ENCODE results near the gene NCKAP5L. TPM values are rescaled to one million over a fixed set of nuclear protein-coding genes. Genes with fewer than 3 reads are reported as not detected.
"Not testable (repeated sequence)": the region's sequence is repeated elsewhere in the genome, so short reads cannot be mapped to it uniquely, and the experiment has no call there.

The NCKAP5L gene, protein sequence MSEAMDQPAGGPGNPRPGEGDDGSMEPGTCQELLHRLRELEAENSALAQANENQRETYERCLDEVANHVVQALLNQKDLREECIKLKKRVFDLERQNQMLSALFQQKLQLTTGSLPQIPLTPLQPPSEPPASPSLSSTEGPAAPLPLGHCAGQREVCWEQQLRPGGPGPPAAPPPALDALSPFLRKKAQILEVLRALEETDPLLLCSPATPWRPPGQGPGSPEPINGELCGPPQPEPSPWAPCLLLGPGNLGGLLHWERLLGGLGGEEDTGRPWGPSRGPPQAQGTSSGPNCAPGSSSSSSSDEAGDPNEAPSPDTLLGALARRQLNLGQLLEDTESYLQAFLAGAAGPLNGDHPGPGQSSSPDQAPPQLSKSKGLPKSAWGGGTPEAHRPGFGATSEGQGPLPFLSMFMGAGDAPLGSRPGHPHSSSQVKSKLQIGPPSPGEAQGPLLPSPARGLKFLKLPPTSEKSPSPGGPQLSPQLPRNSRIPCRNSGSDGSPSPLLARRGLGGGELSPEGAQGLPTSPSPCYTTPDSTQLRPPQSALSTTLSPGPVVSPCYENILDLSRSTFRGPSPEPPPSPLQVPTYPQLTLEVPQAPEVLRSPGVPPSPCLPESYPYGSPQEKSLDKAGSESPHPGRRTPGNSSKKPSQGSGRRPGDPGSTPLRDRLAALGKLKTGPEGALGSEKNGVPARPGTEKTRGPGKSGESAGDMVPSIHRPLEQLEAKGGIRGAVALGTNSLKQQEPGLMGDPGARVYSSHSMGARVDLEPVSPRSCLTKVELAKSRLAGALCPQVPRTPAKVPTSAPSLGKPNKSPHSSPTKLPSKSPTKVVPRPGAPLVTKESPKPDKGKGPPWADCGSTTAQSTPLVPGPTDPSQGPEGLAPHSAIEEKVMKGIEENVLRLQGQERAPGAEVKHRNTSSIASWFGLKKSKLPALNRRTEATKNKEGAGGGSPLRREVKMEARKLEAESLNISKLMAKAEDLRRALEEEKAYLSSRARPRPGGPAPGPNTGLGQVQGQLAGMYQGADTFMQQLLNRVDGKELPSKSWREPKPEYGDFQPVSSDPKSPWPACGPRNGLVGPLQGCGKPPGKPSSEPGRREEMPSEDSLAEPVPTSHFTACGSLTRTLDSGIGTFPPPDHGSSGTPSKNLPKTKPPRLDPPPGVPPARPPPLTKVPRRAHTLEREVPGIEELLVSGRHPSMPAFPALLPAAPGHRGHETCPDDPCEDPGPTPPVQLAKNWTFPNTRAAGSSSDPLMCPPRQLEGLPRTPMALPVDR (N-terminal part only)
- total RNA-seq (13.3 TPM), polyA plus RNA-seq (14.1 TPM)

- H3K4me1 ChIP-seq (ENCODE audit: insufficient read depth), result no peaks in the 10 kb centered on the region
- WGBS, result under 1% methylated on average over 61 of the region's 61 CpGs
- H3K27ac ChIP-seq (ENCODE audit: low read depth), result peak within 1 kb of the TSS; percentile 64
These were observed at the start of gene NCKAP5L for GRCh38 chr12:49828133-49829091. NCKAP5L (minus strand) TSS chr12:49828413; CDS start chr12:49804044, 24,369 bp downstream.

GRCh38 chr12:49877066-49877465 is 48.9 kb upstream of the NCKAP5L start:
- no peak for DNase-seq (ENCODE audit: extremely low spot score)

More at GRCh38 chr12:49828133-49829091, at the start of gene NCKAP5L:
- no peaks in the 10 kb centered on the region for H3K36me3 ChIP-seq (ENCODE audit: insufficient read depth)
- H3K4me3 ChIP-seq (ENCODE audit: low read depth, low read length), result peak within 1 kb of the TSS; percentile 93
- DNase-seq (ENCODE audit: extremely low spot score), result peak; percentile 92

GRCh38 chr12:49876070-49876469 is 47.9 kb upstream of the NCKAP5L start:
- 94% methylated on average over 3 of the region's 3 CpGs for WGBS
- Histone ChIP-seq H3K4me3 (ENCODE audit: low read depth, low read length) (no peak overlapping the region), H3K27ac (ENCODE audit: low read depth) (no peak overlapping the region), H3K36me3 (ENCODE audit: insufficient read depth) (no peaks in the 10 kb centered on the region), H3K4me1 (ENCODE audit: insufficient read depth) (no peaks in the 10 kb centered on the region)
- no peak for DNase-seq (ENCODE audit: extremely low spot score)

More at GRCh38 chr12:49877066-49877465, 48.9 kb upstream of the NCKAP5L start:
- 69% methylated on average over 5 of the region's 5 CpGs for WGBS
- Histone ChIP-seq H3K4me1 (ENCODE audit: insufficient read depth) (no peaks in the 10 kb centered on the region), H3K36me3 (ENCODE audit: insufficient read depth) (no peaks in the 10 kb centered on the region), H3K27ac (ENCODE audit: low read depth) (no peak overlapping the region), H3K4me3 (ENCODE audit: low read depth, low read length) (no peak overlapping the region)

- Histone ChIP-seq H3K4me3 (ENCODE audit: low read depth, low read length) (no peak overlapping the region), H3K27ac (ENCODE audit: low read depth) (no peak overlapping the region), H3K4me1 (ENCODE audit: insufficient read depth) (no peaks in the 10 kb centered on the region), H3K36me3 (ENCODE audit: insufficient read depth) (no peaks in the 10 kb centered on the region)
- 93% methylated on average over 9 of the region's 9 CpGs for whole genome bisulfite sequencing
- DNase-seq (ENCODE audit: extremely low spot score), result no peak
These were observed 47.0 kb upstream of the NCKAP5L start for GRCh38 chr12:49875115-49875720.

DNA sequence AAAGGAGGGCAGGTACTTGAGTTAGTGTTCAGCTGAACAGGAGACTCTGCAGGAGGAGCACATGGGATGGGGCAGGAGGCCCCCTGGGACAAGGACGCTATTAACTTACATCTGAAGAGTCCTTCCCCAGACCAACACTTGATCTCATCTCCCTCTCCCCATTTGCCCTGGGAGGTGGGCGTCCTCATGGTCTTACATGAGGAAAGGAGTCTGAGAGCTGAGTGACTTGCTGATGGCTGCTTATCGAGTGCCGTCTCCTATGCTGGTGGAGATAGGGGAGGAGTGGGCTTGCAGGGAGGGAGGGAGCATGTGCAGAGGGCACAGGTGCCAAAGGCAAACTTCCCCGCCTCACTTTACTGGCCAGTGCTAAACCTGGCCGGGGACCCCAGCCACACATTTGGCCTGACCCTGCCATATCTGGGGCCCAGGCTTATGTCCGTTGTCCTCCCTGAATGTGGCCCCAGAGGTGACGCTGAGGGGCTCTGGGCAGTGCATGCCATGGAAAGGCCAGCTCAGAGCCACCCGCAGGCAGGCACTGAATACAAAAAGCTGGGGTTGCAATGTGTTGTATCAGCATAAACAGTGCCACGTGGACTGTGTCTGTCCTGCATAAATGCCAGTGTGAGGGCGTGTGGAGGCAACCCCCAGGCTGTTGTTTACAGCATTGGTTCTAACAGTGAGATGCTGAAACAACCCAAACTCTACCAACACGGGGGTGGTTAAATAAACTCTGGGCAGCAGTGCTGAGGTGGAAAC is 46.1 kb upstream of the NCKAP5L start:
- Histone ChIP-seq H3K36me3 (ENCODE audit: insufficient read depth) (no peaks in the 10 kb centered on the region), H3K27ac (ENCODE audit: low read depth) (no peak overlapping the region), H3K4me1 (ENCODE audit: insufficient read depth) (no peaks in the 10 kb centered on the region), H3K4me3 (ENCODE audit: low read depth, low read length) (no peak overlapping the region)
- WGBS, result 79% methylated on average over 12 of the region's 12 CpGs
- DNase-seq (ENCODE audit: extremely low spot score), result no peak

DNA sequence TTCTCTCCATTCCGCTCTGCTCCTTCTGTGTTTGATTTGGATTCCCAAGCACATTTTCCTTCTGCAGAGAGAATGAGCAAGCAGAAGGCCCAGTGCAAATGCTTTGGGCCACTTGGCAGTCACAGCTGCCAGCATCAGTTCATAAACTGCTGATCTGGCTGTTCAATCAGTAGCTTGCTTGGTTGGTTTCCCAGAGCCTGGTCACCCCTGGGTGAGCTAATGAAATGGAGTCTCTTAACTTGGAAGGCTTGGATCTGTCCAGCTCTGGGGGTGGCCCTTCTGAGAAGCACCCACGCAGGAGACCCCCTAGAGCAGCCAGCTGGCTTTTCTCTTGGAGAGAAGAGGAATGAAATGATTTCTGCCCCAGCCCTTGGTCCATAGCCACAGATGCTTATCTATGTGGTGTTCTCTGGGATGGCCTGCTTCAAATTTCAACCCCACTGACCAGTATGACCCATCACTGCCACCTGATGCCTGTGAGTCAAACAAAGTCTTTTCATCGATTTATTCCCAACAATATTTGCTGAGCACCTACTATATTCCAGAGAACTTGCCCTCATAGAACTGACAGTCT is 45.2 kb upstream of the NCKAP5L start:
- Histone ChIP-seq H3K36me3 (ENCODE audit: insufficient read depth) (no peaks in the 10 kb centered on the region), H3K4me3 (ENCODE audit: low read depth, low read length) (no peak overlapping the region), H3K4me1 (ENCODE audit: insufficient read depth) (no peaks in the 10 kb centered on the region), H3K27ac (ENCODE audit: low read depth) (no peak overlapping the region)
- no peak for DNase-seq (ENCODE audit: extremely low spot score)
- WGBS, result 72% methylated on average over 3 of the region's 3 CpGs

- no peak for DNase-seq (ENCODE audit: extremely low spot score)
These were observed 44.6 kb upstream of the NCKAP5L start for GRCh38 chr12:49872781-49873181.

DNA sequence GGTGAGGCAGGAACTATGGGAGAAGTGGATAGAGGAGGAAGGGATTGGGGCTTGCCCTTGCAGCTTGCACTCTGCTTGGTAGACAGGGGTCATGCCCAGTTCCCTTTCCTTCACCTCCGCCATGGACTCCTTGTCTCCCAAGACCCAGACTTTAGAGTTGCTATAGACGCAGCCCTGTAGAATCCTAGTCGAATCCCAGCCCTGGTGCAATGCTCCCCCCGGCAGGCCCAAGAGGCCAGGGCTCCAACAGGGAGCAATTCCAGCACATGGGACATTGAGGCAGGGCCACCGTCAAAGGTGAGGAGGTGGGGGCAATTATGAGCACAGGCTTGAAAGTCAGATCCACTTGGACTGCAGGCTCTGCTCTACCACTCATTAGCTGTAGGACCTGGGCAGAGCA is 44.2 kb upstream of the NCKAP5L start:
- no peak overlapping the region for H3K4me3 ChIP-seq (ENCODE audit: low read depth, low read length)
- no peak overlapping the region for H3K27ac ChIP-seq (ENCODE audit: low read depth)
- WGBS, result 96% methylated on average over 5 of the region's 5 CpGs
- H3K36me3 ChIP-seq (ENCODE audit: insufficient read depth), result no peaks in the 10 kb centered on the region
- no peaks in the 10 kb centered on the region for H3K4me1 ChIP-seq (ENCODE audit: insufficient read depth)
- DNase-seq (ENCODE audit: extremely low spot score), result no peak

More at GRCh38 chr12:49872781-49873181, 44.6 kb upstream of the NCKAP5L start:
- H3K4me3 ChIP-seq (ENCODE audit: low read depth, low read length), result no peak overlapping the region
- 87% methylated on average over 6 of the region's 6 CpGs for WGBS
- H3K4me1 ChIP-seq (ENCODE audit: insufficient read depth), result no peaks in the 10 kb centered on the region
- no peaks in the 10 kb centered on the region for H3K36me3 ChIP-seq (ENCODE audit: insufficient read depth)
- H3K27ac ChIP-seq (ENCODE audit: low read depth), result no peak overlapping the region

DNA sequence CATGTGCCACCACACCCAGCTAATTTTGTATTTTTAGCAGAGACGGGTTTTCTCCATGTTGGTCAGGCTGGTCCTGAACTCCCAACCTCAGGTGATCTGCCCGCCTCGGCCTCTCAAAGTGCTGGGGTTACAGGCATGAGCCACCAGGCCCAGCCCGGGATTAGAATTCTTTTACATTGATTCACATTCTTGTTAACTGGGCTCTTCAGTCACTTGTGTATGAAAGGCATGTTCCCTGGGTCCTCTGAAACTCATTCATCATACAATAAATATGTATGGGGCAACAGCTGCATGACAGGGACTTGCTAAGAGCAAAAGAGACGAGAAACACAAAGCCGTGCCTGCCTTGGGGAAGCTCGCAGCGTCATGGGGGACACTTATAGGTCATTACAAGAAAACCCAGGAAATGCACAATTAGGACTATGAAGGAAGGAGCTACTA is 43.6 kb upstream of the NCKAP5L start:
- DNase-seq (ENCODE audit: extremely low spot score); H3K27ac ChIP-seq (ENCODE audit: low read depth); H3K4me1 ChIP-seq (ENCODE audit: insufficient read depth); H3K4me3 ChIP-seq (ENCODE audit: low read depth, low read length); H3K36me3 ChIP-seq (ENCODE audit: insufficient read depth): not testable (repeated sequence)
- 92% methylated on average over 8 of the region's 8 CpGs for WGBS

GRCh38 chr12:49871263-49871561 is 43.0 kb upstream of the NCKAP5L start:
- WGBS, result 97% methylated on average over 4 of the region's 4 CpGs
- Histone ChIP-seq H3K36me3 (ENCODE audit: insufficient read depth) (no peaks in the 10 kb centered on the region), H3K4me3 (ENCODE audit: low read depth, low read length) (no peak overlapping the region), H3K27ac (ENCODE audit: low read depth) (no peak overlapping the region), H3K4me1 (ENCODE audit: insufficient read depth) (no peaks in the 10 kb centered on the region)
- no peak for DNase-seq (ENCODE audit: extremely low spot score)

GRCh38 chr12:49870501-49871262 is 42.5 kb upstream of the NCKAP5L start:
- Histone ChIP-seq H3K4me1 (ENCODE audit: insufficient read depth) (no peaks in the 10 kb centered on the region), H3K4me3 (ENCODE audit: low read depth, low read length) (no peak overlapping the region), H3K27ac (ENCODE audit: low read depth) (no peak overlapping the region), H3K36me3 (ENCODE audit: insufficient read depth) (no peaks in the 10 kb centered on the region)
- WGBS, result 97% methylated on average over 11 of the region's 11 CpGs
- DNase-seq (ENCODE audit: extremely low spot score), result no peak
